HG03575 (cell line): ENCODE results near the gene TSTD2.
"Not testable (repeated sequence)": the region's sequence is repeated elsewhere in the genome, so short reads cannot be mapped to it uniquely, and the experiment has no call there.

ENCODE experiments used
- ATAC-seq: cut with Tn5 transposase; IDR thresholded peaks from one replicate; pipeline ENCODE4 v1.9.1; 2021; ENCODE audit not compliant: unreplicated experiment, insufficient number of reproducible peaks, low FRiP score; ENCODE audit errors: extremely low read depth

The TSTD2 gene

GRCh38 chr9:97598461-97599288 lies 34.5 kb downstream of the TSTD2 start:
- ATAC-seq: peak; percentile 72

- ATAC-seq: no peak
Observed at GRCh38 chr9:97596906-97597305, 36.3 kb downstream of the TSTD2 start.

- no peak for ATAC-seq
Observed at GRCh38 chr9:97594381-97594921, 38.7 kb downstream of the TSTD2 start.

GRCh38 chr9:97593960-97594359 lies 39.2 kb downstream of the TSTD2 start:
- no peak for ATAC-seq

- no peak for ATAC-seq
Observed at GRCh38 chr9:97592126-97592525, 41.0 kb downstream of the TSTD2 start.

- no peak for ATAC-seq
Observed at GRCh38 chr9:97591535-97591934, 41.6 kb downstream of the TSTD2 start.

GRCh38 chr9:97586909-97587308 lies 46.3 kb downstream of the TSTD2 start:
- ATAC-seq: not testable (repeated sequence)

- ATAC-seq: not testable (repeated sequence)
Observed at GRCh38 chr9:97584778-97585177, 48.4 kb downstream of the TSTD2 start.

- ATAC-seq: not testable (repeated sequence)
Observed at GRCh38 chr9:97581590-97581989, 51.6 kb downstream of the TSTD2 start.

- ATAC-seq: no peak
Observed at GRCh38 chr9:97579914-97580313, 53.3 kb downstream of the TSTD2 start.

GRCh38 chr9:97578846-97579245 lies 54.3 kb downstream of the TSTD2 start:
- ATAC-seq: no peak

GRCh38 chr9:97577051-97577450 lies 56.1 kb downstream of the TSTD2 start:
- no peak for ATAC-seq

- no peak for ATAC-seq
Observed at GRCh38 chr9:97575673-97576200, 57.4 kb downstream of the TSTD2 start.

GRCh38 chr9:97574921-97575672 lies 58.1 kb downstream of the TSTD2 start:
- ATAC-seq: not testable (repeated sequence)

- not testable (repeated sequence) for ATAC-seq
Observed at GRCh38 chr9:97574101-97574571, 59.0 kb downstream of the TSTD2 start.

- no peak for ATAC-seq
Observed at GRCh38 chr9:97573482-97574073, 59.6 kb downstream of the TSTD2 start.

- ATAC-seq: no peak
Observed at GRCh38 chr9:97572892-97573365, 60.2 kb downstream of the TSTD2 start.

- ATAC-seq: no peak
Observed at GRCh38 chr9:97572196-97572891, 60.8 kb downstream of the TSTD2 start.
